ENCODE measurements around the gene CPED1.

CPED1 gene

DNA sequence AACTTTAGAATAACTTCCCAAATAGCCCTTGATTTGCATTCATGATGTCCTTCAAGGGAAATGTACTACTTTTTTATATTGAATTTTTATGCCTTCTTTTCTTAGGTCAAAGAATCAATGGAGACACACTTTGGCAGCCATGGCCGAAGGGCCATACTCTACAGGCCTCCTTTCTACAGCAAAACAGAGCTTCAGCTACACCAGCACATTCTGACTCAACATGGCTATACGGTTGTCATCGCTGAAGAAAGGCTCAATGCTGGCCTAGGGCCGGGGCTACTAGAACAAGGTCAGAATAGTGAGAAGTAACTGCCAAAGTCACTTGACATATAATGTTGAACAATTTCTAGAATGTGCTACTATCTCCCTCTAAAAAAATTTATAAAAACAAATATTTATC lies 27.0 kb downstream of the CPED1 start (continued):
- TF ChIP-seq, protein P1, sequence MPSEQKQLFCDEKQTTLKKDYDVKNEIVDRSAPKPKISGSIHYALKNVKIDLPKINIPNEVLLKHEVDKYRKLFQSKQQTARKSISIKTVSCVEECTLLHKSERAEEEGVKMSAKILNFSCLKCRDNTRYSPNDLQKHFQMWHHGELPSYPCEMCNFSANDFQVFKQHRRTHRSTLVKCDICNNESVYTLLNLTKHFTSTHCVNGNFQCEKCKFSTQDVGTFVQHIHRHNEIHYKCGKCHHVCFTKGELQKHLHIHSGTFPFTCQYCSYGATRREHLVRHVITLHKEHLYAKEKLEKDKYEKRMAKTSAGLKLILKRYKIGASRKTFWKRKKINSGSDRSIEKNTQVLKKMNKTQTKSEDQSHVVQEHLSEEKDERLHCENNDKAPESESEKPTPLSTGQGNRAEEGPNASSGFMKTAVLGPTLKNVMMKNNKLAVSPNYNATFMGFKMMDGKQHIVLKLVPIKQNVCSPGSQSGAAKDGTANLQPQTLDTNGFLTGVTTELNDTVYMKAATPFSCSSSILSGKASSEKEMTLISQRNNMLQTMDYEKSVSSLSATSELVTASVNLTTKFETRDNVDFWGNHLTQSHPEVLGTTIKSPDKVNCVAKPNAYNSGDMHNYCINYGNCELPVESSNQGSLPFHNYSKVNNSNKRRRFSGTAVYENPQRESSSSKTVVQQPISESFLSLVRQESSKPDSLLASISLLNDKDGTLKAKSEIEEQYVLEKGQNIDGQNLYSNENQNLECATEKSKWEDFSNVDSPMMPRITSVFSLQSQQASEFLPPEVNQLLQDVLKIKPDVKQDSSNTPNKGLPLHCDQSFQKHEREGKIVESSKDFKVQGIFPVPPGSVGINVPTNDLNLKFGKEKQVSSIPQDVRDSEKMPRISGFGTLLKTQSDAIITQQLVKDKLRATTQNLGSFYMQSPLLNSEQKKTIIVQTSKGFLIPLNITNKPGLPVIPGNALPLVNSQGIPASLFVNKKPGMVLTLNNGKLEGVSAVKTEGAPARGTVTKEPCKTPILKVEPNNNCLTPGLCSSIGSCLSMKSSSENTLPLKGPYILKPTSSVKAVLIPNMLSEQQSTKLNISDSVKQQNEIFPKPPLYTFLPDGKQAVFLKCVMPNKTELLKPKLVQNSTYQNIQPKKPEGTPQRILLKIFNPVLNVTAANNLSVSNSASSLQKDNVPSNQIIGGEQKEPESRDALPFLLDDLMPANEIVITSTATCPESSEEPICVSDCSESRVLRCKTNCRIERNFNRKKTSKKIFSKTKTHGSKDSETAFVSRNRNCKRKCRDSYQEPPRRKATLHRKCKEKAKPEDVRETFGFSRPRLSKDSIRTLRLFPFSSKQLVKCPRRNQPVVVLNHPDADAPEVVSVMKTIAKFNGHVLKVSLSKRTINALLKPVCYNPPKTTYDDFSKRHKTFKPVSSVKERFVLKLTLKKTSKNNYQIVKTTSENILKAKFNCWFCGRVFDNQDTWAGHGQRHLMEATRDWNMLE (tag by site-specific recombination; conservative IDR thresholded peaks at IDR 0.05; ENCODE audit: low read depth): no peak
- no peak for TF ChIP-seq OSR2 (tag by site-specific recombination; IDR thresholded peaks at IDR 0.05)

DNA sequence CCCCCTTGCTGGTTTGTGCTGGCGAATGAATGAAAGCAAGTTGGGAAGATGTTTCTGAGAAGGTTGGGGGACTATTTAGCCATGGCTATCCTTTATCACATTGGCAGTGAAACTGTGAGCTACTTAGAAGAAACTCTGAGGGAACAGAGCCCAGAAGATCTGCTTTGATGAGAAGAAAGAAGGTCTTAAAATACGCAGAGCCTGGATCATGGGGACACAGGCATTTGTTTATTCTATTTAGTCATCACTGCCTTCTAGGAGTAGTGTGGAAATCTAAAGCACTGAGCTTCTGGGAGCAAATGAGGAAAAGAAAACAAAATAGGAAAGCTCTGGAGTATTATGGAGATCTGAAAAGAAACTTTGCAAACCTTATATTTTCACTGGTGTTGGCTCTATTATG lies 28.5 kb downstream of the CPED1 start:
- POLR2A ChIA-PET: no interaction called here
- peaks cover 14% of the 10 kb centered on the region for H3K4me1 ChIP-seq (ENCODE audit: control insufficient read depth, insufficient read depth, low read length)
- CTCF ChIA-PET: interaction anchor here (2.3 kb wide), 1 partner anchor 29 kb away, joined by 10 read pairs; the partner anchor contains the start of gene CPED1
- no peak overlapping the region for H3K27ac ChIP-seq (ENCODE audit: extremely low read depth, low read depth, low read length)
- H3K4me3 ChIP-seq (ENCODE audit: low read depth, low read length): no peak overlapping the region
- H3K9me3 ChIP-seq (ENCODE audit: control insufficient read depth, insufficient read depth, low read depth, low read length): no peaks in the 10 kb centered on the region
- H3K36me3 ChIP-seq (ENCODE audit: control insufficient read depth in 2 of 2, insufficient read depth in 1 of 2, low read length in 2 of 2): no peaks in the 10 kb centered on the region
- TF ChIP-seq ZNF510 (tag by site-specific recombination; IDR thresholded peaks at IDR 0.05; ENCODE audit: insufficient replicate concordance) (no peak), ZIC2 (tag by site-specific recombination; IDR thresholded peaks at IDR 0.05) (no peak), ZNF184 (tag by site-specific recombination; IDR thresholded peaks at IDR 0.05) (no peak), ZNF558 (tag by site-specific recombination; IDR thresholded peaks at IDR 0.05) (no peak), TRIM28 (IDR thresholded peaks at IDR 0.05; ENCODE audit: borderline replicate concordance, low read length) (no peak)
- TF ChIP-seq, protein P2, sequence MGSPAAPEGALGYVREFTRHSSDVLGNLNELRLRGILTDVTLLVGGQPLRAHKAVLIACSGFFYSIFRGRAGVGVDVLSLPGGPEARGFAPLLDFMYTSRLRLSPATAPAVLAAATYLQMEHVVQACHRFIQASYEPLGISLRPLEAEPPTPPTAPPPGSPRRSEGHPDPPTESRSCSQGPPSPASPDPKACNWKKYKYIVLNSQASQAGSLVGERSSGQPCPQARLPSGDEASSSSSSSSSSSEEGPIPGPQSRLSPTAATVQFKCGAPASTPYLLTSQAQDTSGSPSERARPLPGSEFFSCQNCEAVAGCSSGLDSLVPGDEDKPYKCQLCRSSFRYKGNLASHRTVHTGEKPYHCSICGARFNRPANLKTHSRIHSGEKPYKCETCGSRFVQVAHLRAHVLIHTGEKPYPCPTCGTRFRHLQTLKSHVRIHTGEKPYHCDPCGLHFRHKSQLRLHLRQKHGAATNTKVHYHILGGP (tag by site-specific recombination; IDR thresholded peaks at IDR 0.05): peak; percentile 72; the same call in 1 of the 2 replicates
- TF ChIP-seq, protein P3, sequence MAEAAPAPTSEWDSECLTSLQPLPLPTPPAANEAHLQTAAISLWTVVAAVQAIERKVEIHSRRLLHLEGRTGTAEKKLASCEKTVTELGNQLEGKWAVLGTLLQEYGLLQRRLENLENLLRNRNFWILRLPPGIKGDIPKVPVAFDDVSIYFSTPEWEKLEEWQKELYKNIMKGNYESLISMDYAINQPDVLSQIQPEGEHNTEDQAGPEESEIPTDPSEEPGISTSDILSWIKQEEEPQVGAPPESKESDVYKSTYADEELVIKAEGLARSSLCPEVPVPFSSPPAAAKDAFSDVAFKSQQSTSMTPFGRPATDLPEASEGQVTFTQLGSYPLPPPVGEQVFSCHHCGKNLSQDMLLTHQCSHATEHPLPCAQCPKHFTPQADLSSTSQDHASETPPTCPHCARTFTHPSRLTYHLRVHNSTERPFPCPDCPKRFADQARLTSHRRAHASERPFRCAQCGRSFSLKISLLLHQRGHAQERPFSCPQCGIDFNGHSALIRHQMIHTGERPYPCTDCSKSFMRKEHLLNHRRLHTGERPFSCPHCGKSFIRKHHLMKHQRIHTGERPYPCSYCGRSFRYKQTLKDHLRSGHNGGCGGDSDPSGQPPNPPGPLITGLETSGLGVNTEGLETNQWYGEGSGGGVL (tag by site-specific recombination; IDR thresholded peaks at IDR 0.05): 0 out of 2 replicates have a peak, but pooled peaks have one; percentile 11
- TF ChIP-seq, protein P4, sequence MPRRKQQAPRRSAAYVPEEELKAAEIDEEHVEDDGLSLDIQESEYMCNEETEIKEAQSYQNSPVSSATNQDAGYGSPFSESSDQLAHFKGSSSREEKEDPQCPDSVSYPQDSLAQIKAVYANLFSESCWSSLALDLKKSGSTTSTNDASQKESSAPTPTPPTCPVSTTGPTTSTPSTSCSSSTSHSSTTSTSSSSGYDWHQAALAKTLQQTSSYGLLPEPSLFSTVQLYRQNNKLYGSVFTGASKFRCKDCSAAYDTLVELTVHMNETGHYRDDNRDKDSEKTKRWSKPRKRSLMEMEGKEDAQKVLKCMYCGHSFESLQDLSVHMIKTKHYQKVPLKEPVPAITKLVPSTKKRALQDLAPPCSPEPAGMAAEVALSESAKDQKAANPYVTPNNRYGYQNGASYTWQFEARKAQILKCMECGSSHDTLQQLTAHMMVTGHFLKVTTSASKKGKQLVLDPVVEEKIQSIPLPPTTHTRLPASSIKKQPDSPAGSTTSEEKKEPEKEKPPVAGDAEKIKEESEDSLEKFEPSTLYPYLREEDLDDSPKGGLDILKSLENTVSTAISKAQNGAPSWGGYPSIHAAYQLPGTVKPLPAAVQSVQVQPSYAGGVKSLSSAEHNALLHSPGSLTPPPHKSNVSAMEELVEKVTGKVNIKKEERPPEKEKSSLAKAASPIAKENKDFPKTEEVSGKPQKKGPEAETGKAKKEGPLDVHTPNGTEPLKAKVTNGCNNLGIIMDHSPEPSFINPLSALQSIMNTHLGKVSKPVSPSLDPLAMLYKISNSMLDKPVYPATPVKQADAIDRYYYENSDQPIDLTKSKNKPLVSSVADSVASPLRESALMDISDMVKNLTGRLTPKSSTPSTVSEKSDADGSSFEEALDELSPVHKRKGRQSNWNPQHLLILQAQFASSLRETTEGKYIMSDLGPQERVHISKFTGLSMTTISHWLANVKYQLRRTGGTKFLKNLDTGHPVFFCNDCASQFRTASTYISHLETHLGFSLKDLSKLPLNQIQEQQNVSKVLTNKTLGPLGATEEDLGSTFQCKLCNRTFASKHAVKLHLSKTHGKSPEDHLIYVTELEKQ (tag by site-specific recombination; IDR thresholded peaks at IDR 0.05; ENCODE audit: borderline replicate concordance): no peak

DNA sequence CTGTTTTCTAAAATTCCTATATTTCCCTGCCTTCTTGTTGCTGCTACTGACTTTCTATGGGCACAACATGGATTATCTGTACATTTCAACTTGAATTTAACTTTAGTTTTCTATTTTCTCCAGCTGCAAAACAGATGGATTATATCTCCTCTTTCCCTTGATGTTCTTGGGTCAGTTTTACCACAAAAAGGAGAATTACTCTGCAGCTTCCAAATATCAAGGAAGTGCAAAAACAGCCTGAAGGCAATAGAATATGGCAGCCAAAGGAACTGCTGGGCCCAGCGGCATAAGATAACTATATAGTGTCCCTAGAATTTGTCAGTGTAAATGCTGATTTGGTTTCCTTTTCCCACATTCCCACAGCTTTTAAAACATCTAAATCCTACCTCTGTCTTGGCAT lies 29.1 kb downstream of the CPED1 start:
- TF ChIP-seq ZNF514 (tag by site-specific recombination; IDR thresholded peaks at IDR 0.05): no peak
- TF ChIP-seq, protein P5, sequence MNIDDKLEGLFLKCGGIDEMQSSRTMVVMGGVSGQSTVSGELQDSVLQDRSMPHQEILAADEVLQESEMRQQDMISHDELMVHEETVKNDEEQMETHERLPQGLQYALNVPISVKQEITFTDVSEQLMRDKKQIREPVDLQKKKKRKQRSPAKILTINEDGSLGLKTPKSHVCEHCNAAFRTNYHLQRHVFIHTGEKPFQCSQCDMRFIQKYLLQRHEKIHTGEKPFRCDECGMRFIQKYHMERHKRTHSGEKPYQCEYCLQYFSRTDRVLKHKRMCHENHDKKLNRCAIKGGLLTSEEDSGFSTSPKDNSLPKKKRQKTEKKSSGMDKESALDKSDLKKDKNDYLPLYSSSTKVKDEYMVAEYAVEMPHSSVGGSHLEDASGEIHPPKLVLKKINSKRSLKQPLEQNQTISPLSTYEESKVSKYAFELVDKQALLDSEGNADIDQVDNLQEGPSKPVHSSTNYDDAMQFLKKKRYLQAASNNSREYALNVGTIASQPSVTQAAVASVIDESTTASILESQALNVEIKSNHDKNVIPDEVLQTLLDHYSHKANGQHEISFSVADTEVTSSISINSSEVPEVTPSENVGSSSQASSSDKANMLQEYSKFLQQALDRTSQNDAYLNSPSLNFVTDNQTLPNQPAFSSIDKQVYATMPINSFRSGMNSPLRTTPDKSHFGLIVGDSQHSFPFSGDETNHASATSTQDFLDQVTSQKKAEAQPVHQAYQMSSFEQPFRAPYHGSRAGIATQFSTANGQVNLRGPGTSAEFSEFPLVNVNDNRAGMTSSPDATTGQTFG (tag by site-specific recombination; IDR thresholded peaks at IDR 0.05; ENCODE audit: borderline replicate concordance): no peak
- TF ChIP-seq, protein P6, sequence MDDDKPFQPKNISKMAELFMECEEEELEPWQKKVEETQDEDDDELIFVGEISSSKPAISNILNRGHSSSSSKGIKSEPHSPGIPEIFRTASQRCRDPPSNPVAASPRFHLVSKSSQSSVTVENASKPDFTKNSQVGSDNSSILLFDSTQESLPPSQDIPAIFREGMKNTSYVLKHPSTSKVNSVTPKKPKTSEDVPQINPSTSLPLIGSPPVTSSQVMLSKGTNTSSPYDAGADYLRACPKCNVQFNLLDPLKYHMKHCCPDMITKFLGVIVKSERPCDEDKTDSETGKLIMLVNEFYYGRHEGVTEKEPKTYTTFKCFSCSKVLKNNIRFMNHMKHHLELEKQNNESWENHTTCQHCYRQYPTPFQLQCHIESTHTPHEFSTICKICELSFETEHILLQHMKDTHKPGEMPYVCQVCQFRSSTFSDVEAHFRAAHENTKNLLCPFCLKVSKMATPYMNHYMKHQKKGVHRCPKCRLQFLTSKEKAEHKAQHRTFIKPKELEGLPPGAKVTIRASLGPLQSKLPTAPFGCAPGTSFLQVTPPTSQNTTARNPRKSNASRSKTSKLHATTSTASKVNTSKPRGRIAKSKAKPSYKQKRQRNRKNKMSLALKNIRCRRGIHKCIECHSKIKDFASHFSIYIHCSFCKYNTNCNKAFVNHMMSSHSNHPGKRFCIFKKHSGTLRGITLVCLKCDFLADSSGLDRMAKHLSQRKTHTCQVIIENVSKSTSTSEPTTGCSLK (tag by site-specific recombination; IDR thresholded peaks at IDR 0.05): no peak
- Histone ChIP-seq H3K9me3 (ENCODE audit: control insufficient read depth, insufficient read depth, low read depth, low read length) (no peaks in the 10 kb centered on the region), H3K27ac (ENCODE audit: extremely low read depth, low read depth, low read length) (no peak overlapping the region), H3K4me3 (ENCODE audit: low read depth, low read length) (no peak overlapping the region), H3K36me3 (ENCODE audit: control insufficient read depth in 2 of 2, insufficient read depth in 1 of 2, low read length in 2 of 2) (no peaks in the 10 kb centered on the region), H3K4me1 (ENCODE audit: control insufficient read depth, insufficient read depth, low read length) (peaks cover 18% of the 10 kb centered on the region)
- ChIA-PET CTCF (interaction anchor here (0.6 to 2.3 kb wide), 2 partner anchors 19 to 30 kb away, joined by 3 to 10 read pairs; partner anchors contain the start of gene CPED1), POLR2A (no interaction called here)
